Peyer's patch (tissue), 4 donors: ENCODE measurements around the gene GNAQ. TPM values are rescaled to one million over a fixed set of nuclear protein-coding genes. Genes with fewer than 3 reads are reported as not detected.

Source experiments
- DNase-seq, 3 donors: peaks; one replicate each; pipeline ENCODE4 v3.0.0-alpha.2; 2017 to 2019
- H3K27ac ChIP-seq, 4 donors: fragments of 200-600 bp; sonication (generic); one replicate each; pipeline ENCODE4 v1.5.1; 2016 to 2019
- H3K27me3 ChIP-seq, 2 donors: fragments of 200-600 bp; sonication (generic); one replicate each; pipeline ENCODE4 v1.5.1; 2019
- H3K36me3 ChIP-seq, 3 donors: fragments of 200-600 bp; sonication (generic); one replicate each; pipeline ENCODE4 v1.5.1; 2016 to 2019
- H3K4me1 ChIP-seq, 4 donors: fragments of 200-600 bp; sonication (generic); one replicate each; pipeline ENCODE4 v1.5.1; 2016 to 2019
- H3K4me3 ChIP-seq, 4 donors: fragments of 200-600 bp; sonication (generic); 1 replicate in 3 of 4; 2 replicates in 1 of 4; pipeline ENCODE4 v1.5.1; 2016 to 2019; ENCODE audit warnings: mild to moderate bottlenecking in 1 of 4
- H3K9me3 ChIP-seq, 4 donors: fragments of 200-600 bp; sonication (generic); one replicate each; pipeline ENCODE4 v1.5.1; 2016 to 2019; ENCODE audit warnings: mild to moderate bottlenecking in 1 of 4
- POLR2A ChIP-seq, 2 donors: fragments of 450-650 bp; IDR thresholded peaks; one replicate each; pipeline ENCODE4 v1.5.1; 2017; ENCODE audit warnings: antibody characterized with exemption in 2 of 2, mild to moderate bottlenecking in 2 of 2, moderate library complexity in 2 of 2
- total RNA-seq, 4 donors: library from RNA; depleted of rRNA; stranded (reverse); fragments of >200 nt; gene quantifications; one replicate each; pipeline ENCODE4 v1.1.0, GENCODE V29; 2016
- TF ChIP-seq, protein P1 (sequence below), 6 experiments: fragments of 450-650 bp in 4 of 6; fragments of 200-600 bp in 2 of 6; sonication (generic) in 1 of 6; IDR thresholded peaks; one replicate each; pipeline ENCODE4 v1.5.1; 2017 to 2019; ENCODE audit warnings: antibody characterized with exemption in 6 of 6, mild to moderate bottlenecking in 3 of 6, moderate library complexity in 1 of 6

GNAQ gene
- total RNA-seq, 4 donors from 2014 or later: 28.7 to 45.4 (median 33.5) TPM

DNA sequence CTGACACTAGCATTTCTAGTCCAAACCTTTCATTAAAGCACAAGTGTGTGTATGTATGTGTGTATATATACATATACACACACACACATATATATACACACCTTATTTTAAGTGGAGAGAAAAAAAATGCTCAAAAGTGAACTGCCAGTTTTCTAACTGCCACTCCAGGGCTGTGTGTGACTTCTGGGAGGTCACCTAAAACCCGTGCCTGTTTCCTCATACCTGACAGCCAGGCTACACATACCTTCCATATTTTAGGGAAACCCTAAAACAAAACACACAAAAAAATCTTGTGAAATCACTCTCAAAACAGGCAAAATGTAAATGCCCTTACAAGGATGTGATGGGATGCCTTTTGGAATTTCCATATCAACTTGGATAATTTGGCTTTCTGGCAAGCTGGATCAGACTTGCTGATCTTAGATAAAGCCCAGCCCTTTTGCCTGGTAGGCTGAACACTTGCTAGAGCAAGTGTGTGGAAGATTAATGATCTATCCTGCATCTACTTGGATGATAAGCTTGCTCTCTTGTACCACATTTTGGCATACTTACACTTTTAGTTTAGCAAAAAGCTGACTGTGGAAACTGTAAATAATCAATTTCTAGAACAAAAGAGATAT is 127.8 kb downstream of the GNAQ start:
- Histone ChIP-seq H3K4me3 (no peak overlapping the region), H3K27me3 (no peaks in the 10 kb centered on the region), H3K27ac (no peak overlapping the region), H3K4me1 (no peaks in the 10 kb centered on the region), H3K36me3 (no peaks in the 10 kb centered on the region), H3K9me3 (no peaks in the 10 kb centered on the region)
- TF ChIP-seq POLR2A (IDR thresholded peaks at IDR 0.05): no peak
- TF ChIP-seq, protein P1, sequence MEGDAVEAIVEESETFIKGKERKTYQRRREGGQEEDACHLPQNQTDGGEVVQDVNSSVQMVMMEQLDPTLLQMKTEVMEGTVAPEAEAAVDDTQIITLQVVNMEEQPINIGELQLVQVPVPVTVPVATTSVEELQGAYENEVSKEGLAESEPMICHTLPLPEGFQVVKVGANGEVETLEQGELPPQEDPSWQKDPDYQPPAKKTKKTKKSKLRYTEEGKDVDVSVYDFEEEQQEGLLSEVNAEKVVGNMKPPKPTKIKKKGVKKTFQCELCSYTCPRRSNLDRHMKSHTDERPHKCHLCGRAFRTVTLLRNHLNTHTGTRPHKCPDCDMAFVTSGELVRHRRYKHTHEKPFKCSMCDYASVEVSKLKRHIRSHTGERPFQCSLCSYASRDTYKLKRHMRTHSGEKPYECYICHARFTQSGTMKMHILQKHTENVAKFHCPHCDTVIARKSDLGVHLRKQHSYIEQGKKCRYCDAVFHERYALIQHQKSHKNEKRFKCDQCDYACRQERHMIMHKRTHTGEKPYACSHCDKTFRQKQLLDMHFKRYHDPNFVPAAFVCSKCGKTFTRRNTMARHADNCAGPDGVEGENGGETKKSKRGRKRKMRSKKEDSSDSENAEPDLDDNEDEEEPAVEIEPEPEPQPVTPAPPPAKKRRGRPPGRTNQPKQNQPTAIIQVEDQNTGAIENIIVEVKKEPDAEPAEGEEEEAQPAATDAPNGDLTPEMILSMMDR (IDR thresholded peaks at IDR 0.05): no peak
- no peak for DNase-seq

GRCh38 chr9:77901771-77902170 is 129.8 kb downstream of the GNAQ start:
- H3K9me3 ChIP-seq: no peaks in the 10 kb centered on the region
- H3K27ac ChIP-seq: no peak overlapping the region
- H3K4me3 ChIP-seq: no peak overlapping the region
- no peak for DNase-seq
- no peaks in the 10 kb centered on the region for H3K27me3 ChIP-seq
- no peaks in the 10 kb centered on the region for H3K36me3 ChIP-seq
- TF ChIP-seq POLR2A (IDR thresholded peaks at IDR 0.05): no peak
- TF ChIP-seq, protein P1 (IDR thresholded peaks at IDR 0.05): no peak
- H3K4me1 ChIP-seq: no peaks in the 10 kb centered on the region

- Histone ChIP-seq H3K36me3 (no peaks in the 10 kb centered on the region), H3K4me1 (no peaks in the 10 kb centered on the region), H3K4me3 (no peak overlapping the region), H3K9me3 (no peaks in the 10 kb centered on the region), H3K27ac (no peak overlapping the region), H3K27me3 (no peaks in the 10 kb centered on the region)
- TF ChIP-seq, protein P1 (IDR thresholded peaks at IDR 0.05): no peak
- TF ChIP-seq POLR2A (IDR thresholded peaks at IDR 0.05): no peak
- no peak for DNase-seq
These were observed 130.6 kb downstream of the GNAQ start for GRCh38 chr9:77901018-77901417.

DNA sequence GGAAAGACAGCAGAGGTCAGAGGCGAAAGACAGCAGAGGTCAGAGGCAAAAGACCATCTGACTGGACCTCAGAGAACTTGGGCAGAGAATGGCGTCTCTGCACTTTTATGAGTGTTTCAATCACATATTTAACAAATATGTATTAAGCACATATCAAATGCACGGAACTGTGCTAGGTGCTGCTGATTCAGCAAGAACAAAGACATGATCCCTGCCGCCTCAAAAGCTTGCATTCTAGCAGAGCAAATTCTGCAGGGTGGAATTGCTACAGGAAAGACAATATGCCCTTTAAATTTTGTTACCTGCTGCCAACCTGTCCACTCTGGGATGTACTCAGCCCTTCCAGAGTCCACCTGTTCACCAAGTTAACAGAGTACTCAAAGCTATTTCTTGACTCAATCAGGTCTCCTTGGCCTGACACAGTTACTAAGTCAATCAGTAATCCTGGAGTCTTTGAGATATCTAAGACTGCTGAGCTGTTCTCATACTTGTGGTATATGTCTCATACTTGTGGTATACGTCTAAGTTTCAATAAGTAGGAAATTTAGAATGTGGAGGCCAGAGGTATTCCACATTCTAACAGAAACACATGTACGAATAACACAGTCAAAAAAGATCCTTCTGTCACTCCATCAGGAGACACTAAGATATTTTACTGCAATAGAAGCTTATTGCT is 131.8 kb downstream of the GNAQ start:
- no peak for TF ChIP-seq POLR2A (IDR thresholded peaks at IDR 0.05)
- TF ChIP-seq, protein P1 (IDR thresholded peaks at IDR 0.05): no peak
- Histone ChIP-seq H3K4me1 (no peaks in the 10 kb centered on the region), H3K27ac (no peak overlapping the region), H3K27me3 (no peaks in the 10 kb centered on the region), H3K36me3 (peaks cover 0 to 3% (median 0%) of the 10 kb centered on the region in 3 donors), H3K9me3 (no peaks in the 10 kb centered on the region), H3K4me3 (no peak overlapping the region)
- DNase-seq: no peak

GRCh38 chr9:77898864-77899263 is 132.7 kb downstream of the GNAQ start:
- H3K36me3 ChIP-seq: peaks cover 0 to 3% (median 0%) of the 10 kb centered on the region in 3 donors
- H3K27ac ChIP-seq: no peak overlapping the region
- no peaks in the 10 kb centered on the region for H3K9me3 ChIP-seq
- no peak for TF ChIP-seq POLR2A (IDR thresholded peaks at IDR 0.05)
- TF ChIP-seq, protein P1 (IDR thresholded peaks at IDR 0.05): no peak
- DNase-seq: no peak
- no peaks in the 10 kb centered on the region for H3K27me3 ChIP-seq
- no peak overlapping the region for H3K4me3 ChIP-seq
- no peaks in the 10 kb centered on the region for H3K4me1 ChIP-seq
